ENCODE results near the gene SDCCAG8. TPM values are rescaled to one million over a fixed set of nuclear protein-coding genes. Genes with fewer than 3 reads are reported as not detected.

SDCCAG8 gene
- total and polyA plus RNA-seq, 2 of the 8 experiments (the other 6 are each of a cell fraction or from before 2014, with no cell fraction given): 15.6 to 21.0 TPM

- TF ChIP-seq E2F6 (IDR thresholded peaks at IDR 0.05): no peak
- no peak for TF ChIP-seq TEAD4 (IDR thresholded peaks at IDR 0.05; ENCODE audit: low read depth, low read length)
- H3K23me2 ChIP-seq (ENCODE audit: low read depth, low read length): no peaks in the 10 kb centered on the region
- H3K9me3 ChIP-seq (ENCODE audit: insufficient read depth in 2 of 2, low read depth in 1 of 2, low read length in 1 of 2): no peaks in the 10 kb centered on the region
- H2BK12ac ChIP-seq (ENCODE audit: low read depth, low read length): peak overlapping the region; percentile 50; the same call in 1 of the 2 replicates
- H3K4me1 ChIP-seq (replicated peaks in 1 of 4; ENCODE audit: control insufficient read depth in 3 of 4, insufficient read depth in 4 of 4, low read length in 3 of 4): peaks cover 0 to 12% (median 6%) of the 10 kb centered on the region in 4 experiments; a peak in 6 of 7 replicates
- no peak overlapping the region for H2AFZ ChIP-seq (ENCODE audit: low read length)
- no peak overlapping the region for H4K5ac ChIP-seq (ENCODE audit: insufficient read length, low read depth, low read length)
- no peak overlapping the region for H3K23ac ChIP-seq (ENCODE audit: insufficient read length)
- no peak overlapping the region for H3K9ac ChIP-seq (replicated peaks in 1 of 4; ENCODE audit: extremely low read depth in 1 of 4, low read depth in 3 of 4, low read length in 3 of 4)
- H4K20me1 ChIP-seq (replicated peaks in 1 of 2; ENCODE audit: control insufficient read depth in 1 of 2, insufficient read depth in 2 of 2, low read length in 2 of 2): no peaks in the 10 kb centered on the region
- H3K4ac ChIP-seq (replicated peaks; ENCODE audit: insufficient read length, low read depth, low read length): no peak overlapping the region
- H3K79me1 ChIP-seq (ENCODE audit: low read depth, low read length): no peaks in the 10 kb centered on the region
- H2BK20ac ChIP-seq (ENCODE audit: low read length): no peak overlapping the region
- no peak overlapping the region for H3K18ac ChIP-seq (ENCODE audit: extremely low read depth, low read length)
- H3K79me2 ChIP-seq (ENCODE audit: control insufficient read depth in 1 of 2, insufficient read depth in 2 of 2, low read length in 2 of 2): no peaks in the 10 kb centered on the region
- H3K4me3 ChIP-seq (ENCODE audit: extremely low read depth in 1 of 4, insufficient read depth in 2 of 4, low read depth in 3 of 4, low read length in 4 of 4): no peak overlapping the region
- H3K27ac ChIP-seq (ENCODE audit: low read depth, low read length): no peak overlapping the region
- no peak overlapping the region for H4K91ac ChIP-seq (replicated peaks; ENCODE audit: insufficient read length, low read length)
- H3K27me3 ChIP-seq (replicated peaks in 1 of 4; ENCODE audit: control insufficient read depth in 3 of 4, extremely low read depth in 1 of 4, insufficient read depth in 3 of 4, low read length in 3 of 4): no peaks in the 10 kb centered on the region
- H3K4me2 ChIP-seq (ENCODE audit: insufficient read depth in 1 of 2, low read depth in 2 of 2, low read length in 2 of 2): no peak overlapping the region
- no peak overlapping the region for H3K14ac ChIP-seq (ENCODE audit: insufficient read length)
- ChIA-PET CTCF (ENCODE audit: partially characterized antibody) (interaction anchor here (0.7 to 1.9 kb wide), 6 partner anchors 11 to 727 kb away, joined by 3 to 9 read pairs (median 3); no protein-coding TSS in a partner anchor), POLR2A (ENCODE audit: partially characterized antibody) (no interaction called here)
- H2AK5ac ChIP-seq (ENCODE audit: low read depth, low read length): no peak overlapping the region
- no peak overlapping the region for H2BK15ac ChIP-seq (ENCODE audit: low read length)
- H4K8ac ChIP-seq (ENCODE audit: extremely low read depth, insufficient read depth, low read length): no peak overlapping the region
- DNase-seq (ENCODE audit: low read depth in 1 of 2, low spot score in 2 of 2) (no peak), FAIRE-seq (no peak)
- no peak overlapping the region for H2BK120ac ChIP-seq (replicated peaks; ENCODE audit: low read depth, low read length)
- H2BK5ac ChIP-seq (ENCODE audit: low read depth, low read length): no peak overlapping the region
- no peak overlapping the region for H3K56ac ChIP-seq (replicated peaks; ENCODE audit: insufficient read length, low read depth, low read length)
- no peaks in the 10 kb centered on the region; a peak in 2 of 8 replicates for H3K36me3 ChIP-seq (ENCODE audit: control insufficient read depth in 2 of 4, insufficient read depth in 4 of 4, low read length in 3 of 4)
- 81% methylated on average over 5 of the region's 5 CpGs; no CpG with 5 or more reads in 1 of the 2 experiments for WGBS, 2 experiments (ENCODE audit: extremely low coverage in 1 of 2, insufficient coverage in 1 of 2, insufficient read length in 1 of 2, insufficient replicate concordance in 2 of 2, low coverage in 1 of 2, low lambda C conversion rate in 2 of 2, missing lambda C conversion rate in 1 of 2)
Measured at GRCh38 chr1:243507001-243507671, 251.3 kb downstream of the SDCCAG8 start.

All from H1 (cell line).